ENCODE data around the gene ADGRV1.
A peak's percentile ranks its signal among the peaks of the same experiment; 100 is the strongest.
"Not testable (repeated sequence)": the region's sequence is repeated elsewhere in the genome, so short reads cannot be mapped to it uniquely, and the experiment has no call there.

Gene ADGRV1

GRCh38 chr5:90739567-90739966 is 181.0 kb downstream of the ADGRV1 start:
- no peak for DNase-seq (ENCODE audit: low read depth in 2 of 2)

- DNase-seq (ENCODE audit: low read depth in 2 of 2): no peak
Measured at GRCh38 chr5:90740244-90740799, 181.7 kb downstream of the ADGRV1 start.

- DNase-seq (ENCODE audit: low read depth in 2 of 2): no peak
Measured at GRCh38 chr5:90741022-90741564, 182.5 kb downstream of the ADGRV1 start.

- no peak for DNase-seq (ENCODE audit: low read depth in 2 of 2)
Measured at GRCh38 chr5:90746119-90746518, 187.5 kb downstream of the ADGRV1 start.

- DNase-seq (ENCODE audit: low read depth in 2 of 2): no peak
Measured at GRCh38 chr5:90747175-90747574, 188.6 kb downstream of the ADGRV1 start.

- no peak for DNase-seq (ENCODE audit: low read depth in 2 of 2)
Measured at GRCh38 chr5:90747693-90748092, 189.1 kb downstream of the ADGRV1 start.

- DNase-seq (ENCODE audit: low read depth in 2 of 2): no peak
Measured at GRCh38 chr5:90759119-90759518, 200.5 kb downstream of the ADGRV1 start.

- DNase-seq (ENCODE audit: low read depth in 2 of 2): no peak
Measured at GRCh38 chr5:90767710-90768109, 209.1 kb downstream of the ADGRV1 start.

GRCh38 chr5:90770006-90770541 is 211.5 kb downstream of the ADGRV1 start:
- DNase-seq (ENCODE audit: low read depth in 2 of 2): not testable (repeated sequence)

- no peak for DNase-seq (ENCODE audit: low read depth in 2 of 2)
Measured at GRCh38 chr5:90777959-90778358, 219.4 kb downstream of the ADGRV1 start.

- peak; percentile 63 to 66 for DNase-seq (ENCODE audit: low read depth in 2 of 2)
Measured at GRCh38 chr5:90783460-90784333, 225.1 kb downstream of the ADGRV1 start.

- DNase-seq (ENCODE audit: low read depth in 2 of 2): no peak
Measured at GRCh38 chr5:90786756-90787155, 228.2 kb downstream of the ADGRV1 start.

- DNase-seq (ENCODE audit: low read depth in 2 of 2): no peak
Measured at GRCh38 chr5:90792725-90793124, 234.1 kb downstream of the ADGRV1 start.

- no peak for DNase-seq (ENCODE audit: low read depth in 2 of 2)
Measured at GRCh38 chr5:90793183-90793582, 234.6 kb downstream of the ADGRV1 start.

- DNase-seq (ENCODE audit: low read depth in 2 of 2): not testable (repeated sequence)
Measured at GRCh38 chr5:90796919-90797318, 238.3 kb downstream of the ADGRV1 start.

- DNase-seq (ENCODE audit: low read depth in 2 of 2): not testable (repeated sequence)
Measured at GRCh38 chr5:90800082-90800481, 241.5 kb downstream of the ADGRV1 start.

- DNase-seq (ENCODE audit: low read depth in 2 of 2): not testable (repeated sequence)
Measured at GRCh38 chr5:90800515-90800914, 241.9 kb downstream of the ADGRV1 start.

- no peak for DNase-seq (ENCODE audit: low read depth in 2 of 2)
Measured at GRCh38 chr5:90802474-90803317, 244.1 kb downstream of the ADGRV1 start.

- no peak for DNase-seq (ENCODE audit: low read depth in 2 of 2)
Measured at GRCh38 chr5:90803381-90803780, 244.8 kb downstream of the ADGRV1 start.

- no peak for DNase-seq (ENCODE audit: low read depth in 2 of 2)
Measured at GRCh38 chr5:90803876-90804275, 245.3 kb downstream of the ADGRV1 start.

- no peak for DNase-seq (ENCODE audit: low read depth in 2 of 2)
Measured at GRCh38 chr5:90807496-90807895, 248.9 kb downstream of the ADGRV1 start.
